HEK293 (cell line): Measurements from ENCODE around the gene FAM234B.

Experiments used
- CTCF ChIP-seq: fragments of 450-650 bp; formaldehyde crosslinking; IDR thresholded peaks from 2 replicates; pipeline ENCODE4 v1.5.1; 2016; ENCODE audit warnings: missing biosample characterization, missing genetic modification characterization
- REST ChIP-seq: fragments of 450-650 bp; formaldehyde crosslinking; IDR thresholded peaks from 2 replicates; pipeline ENCODE4 v1.5.1; 2016; ENCODE audit warnings: missing biosample characterization, missing genetic modification characterization
- ZBTB7A ChIP-seq: fragments of 450-650 bp; formaldehyde crosslinking; IDR thresholded peaks from 2 replicates; pipeline ENCODE4 v1.5.1; 2016; ENCODE audit warnings: low read depth, missing biosample characterization, missing genetic modification characterization
- ZFP41 ChIP-seq: fragments of 450-650 bp; formaldehyde crosslinking; IDR thresholded peaks from 2 replicates; pipeline ENCODE4 v1.5.1; 2016; ENCODE audit warnings: missing biosample characterization, missing genetic modification characterization, borderline replicate concordance
- ZNF157 ChIP-seq: fragments of 450-650 bp; formaldehyde crosslinking; IDR thresholded peaks from 2 replicates; pipeline ENCODE4 v1.5.1; 2016; ENCODE audit warnings: missing biosample characterization, missing genetic modification characterization
- ZNF16 ChIP-seq: fragments of 450-650 bp; formaldehyde crosslinking; IDR thresholded peaks from 2 replicates; pipeline ENCODE4 v1.5.1; 2016; ENCODE audit warnings: low read depth, missing biosample characterization, missing genetic modification characterization
- ZNF266 ChIP-seq: fragments of 450-650 bp; formaldehyde crosslinking; IDR thresholded peaks from 2 replicates; pipeline ENCODE4 v1.5.1; 2016; ENCODE audit warnings: missing biosample characterization, missing genetic modification characterization, low read depth
- ZNF530 ChIP-seq: fragments of 450-650 bp; formaldehyde crosslinking; IDR thresholded peaks from 2 replicates; pipeline ENCODE4 v1.5.1; 2016; ENCODE audit warnings: low read depth, missing biosample characterization, missing genetic modification characterization
- TF ChIP-seq, protein P1 (sequence below): fragments of 450-650 bp; formaldehyde crosslinking; IDR thresholded peaks from 2 replicates; pipeline ENCODE4 v1.5.1; 2016; ENCODE audit warnings: missing biosample characterization, missing genetic modification characterization, low read depth

- no peak for TF ChIP-seq ZBTB7A
- no peak for TF ChIP-seq CTCF
- TF ChIP-seq ZNF157, result no peak
- TF ChIP-seq ZNF16 (tag by site-specific recombination), result no peak
- TF ChIP-seq ZNF530 (tag by site-specific recombination), result no peak
- no peak for TF ChIP-seq ZFP41 (tag by site-specific recombination)
- TF ChIP-seq, protein P1, sequence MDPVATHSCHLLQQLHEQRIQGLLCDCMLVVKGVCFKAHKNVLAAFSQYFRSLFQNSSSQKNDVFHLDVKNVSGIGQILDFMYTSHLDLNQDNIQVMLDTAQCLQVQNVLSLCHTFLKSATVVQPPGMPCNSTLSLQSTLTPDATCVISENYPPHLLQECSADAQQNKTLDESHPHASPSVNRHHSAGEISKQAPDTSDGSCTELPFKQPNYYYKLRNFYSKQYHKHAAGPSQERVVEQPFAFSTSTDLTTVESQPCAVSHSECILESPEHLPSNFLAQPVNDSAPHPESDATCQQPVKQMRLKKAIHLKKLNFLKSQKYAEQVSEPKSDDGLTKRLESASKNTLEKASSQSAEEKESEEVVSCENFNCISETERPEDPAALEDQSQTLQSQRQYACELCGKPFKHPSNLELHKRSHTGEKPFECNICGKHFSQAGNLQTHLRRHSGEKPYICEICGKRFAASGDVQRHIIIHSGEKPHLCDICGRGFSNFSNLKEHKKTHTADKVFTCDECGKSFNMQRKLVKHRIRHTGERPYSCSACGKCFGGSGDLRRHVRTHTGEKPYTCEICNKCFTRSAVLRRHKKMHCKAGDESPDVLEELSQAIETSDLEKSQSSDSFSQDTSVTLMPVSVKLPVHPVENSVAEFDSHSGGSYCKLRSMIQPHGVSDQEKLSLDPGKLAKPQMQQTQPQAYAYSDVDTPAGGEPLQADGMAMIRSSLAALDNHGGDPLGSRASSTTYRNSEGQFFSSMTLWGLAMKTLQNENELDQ, result no peak
- TF ChIP-seq ZNF266, result no peak
- no peak for TF ChIP-seq REST (tag by site-specific recombination)
Observed at GRCh38 chr12:13032164-13032563, 12.0 kb upstream of the FAM234B start.
